K562 (cell line): ENCODE measurements around the gene AXIN2. TPM values are rescaled to one million over a fixed set of nuclear protein-coding genes. Genes with fewer than 3 reads are reported as not detected.

ENCODE experiments used
- ATAC-seq: fragments of 200-7000 bp; cut with Tn5 transposase; 3 replicates; pipeline ENCODE4 v1.9.1; 2020; ENCODE audit warnings: moderate library complexity
- BruUV-seq: library from RNA; stranded (reverse); fragments of 400-500 nt; replicated peaks from 2 replicates; lab custom pipeline; 2021; lab: Mats Ljungman, UMichigan
- CTCF ChIA-PET: fragments of 300-600 bp; formaldehyde crosslinking; extraction: SDS; loops from one replicate; lab custom pipeline; 2021; ENCODE audit warnings: low intra/inter-chr PET ratio; lab: Yijun Ruan, JAX
- POLR2A ChIA-PET: fragments of 300-600, 350-650 bp; sonication (Branson Sonifier 250); formaldehyde crosslinking; extraction: SDS; loops from one replicate; lab custom pipeline; 2021; ENCODE audit warnings: antibody characterized with exemption, inconsistent platforms; lab: Yijun Ruan, JAX
- DNase-seq, 4 experiments: peaks; one replicate each; pipeline versions ENCODE4 v3.0.0 to v3.0.0-alpha.2; 2011 to 2018; ENCODE audit warnings: low spot score in 3 of 4, mixed read lengths in 3 of 4; ENCODE audit errors: extremely low read depth in 1 of 4
- FAIRE-seq: peaks from 2 replicates; lab custom pipeline; 2011; peaks lifted over from hg19 to GRCh38; lab: Jason Lieb, UNC
- H2AFZ ChIP-seq: 2 replicates; pipeline ENCODE4 v1.6.0; 2011; ENCODE audit warnings: low read depth, low read length, control low read depth, inconsistent platforms
- H3K27ac ChIP-seq: fragments of 200-600 bp; 3 replicates; pipeline ENCODE4 v1.8.0; 2011; ENCODE audit warnings: low read depth, mild to moderate bottlenecking, control low read depth, inconsistent platforms, low read length, moderate library complexity, mixed read lengths; ENCODE audit errors: extremely low read depth
- H3K27me3 ChIP-seq, 2 experiments: fragments of 300-600 bp in 1 of 2; 2 replicates in 1 of 2; 3 replicates in 1 of 2; pipeline versions ENCODE4 v1.6.0 to v1.8.0; 2011; ENCODE audit warnings: inconsistent platforms in 2 of 2, low read length in 2 of 2, mild to moderate bottlenecking in 1 of 2, mixed read lengths in 1 of 2, moderate library complexity in 1 of 2; ENCODE audit not compliant: control insufficient read depth in 2 of 2, insufficient read depth in 2 of 2
- H3K36me3 ChIP-seq: fragments of 300-600 bp; 3 replicates; pipeline ENCODE4 v1.8.0; 2011; ENCODE audit warnings: mild to moderate bottlenecking, low read length, inconsistent platforms; ENCODE audit not compliant: control insufficient read depth, insufficient read depth
- H3K4me1 ChIP-seq, 2 experiments: fragments of 200-600 bp in 1 of 2; replicated peaks in 1 of 2; 2 replicates in 1 of 2; 3 replicates in 1 of 2; pipeline versions ENCODE4 v1.5.1 to v1.8.0; 2011; ENCODE audit warnings: inconsistent platforms in 2 of 2, low read length in 2 of 2, mild to moderate bottlenecking in 1 of 2, mixed read lengths in 1 of 2, moderate library complexity in 1 of 2; ENCODE audit not compliant: control insufficient read depth in 2 of 2, insufficient read depth in 2 of 2
- H3K4me2 ChIP-seq: 2 replicates; pipeline ENCODE4 v1.6.1; 2011; ENCODE audit warnings: low read length, control low read depth, inconsistent platforms, mixed read lengths; ENCODE audit not compliant: insufficient read depth
- H3K4me3 ChIP-seq: fragments of 200-600 bp; sonication (generic), shearing (Covaris generic); 2 replicates; pipeline ENCODE4 v1.5.1; 2016; ENCODE audit warnings: control low read depth, inconsistent platforms
- H3K79me2 ChIP-seq: fragments of 200-600 bp; 3 replicates; pipeline ENCODE4 v1.8.0; 2011; ENCODE audit warnings: low read length, inconsistent platforms; ENCODE audit not compliant: control insufficient read depth, insufficient read depth
- H3K9ac ChIP-seq, 2 experiments: 2 replicates each; pipeline versions ENCODE4 v1.6.0 to v1.6.1; 2011; ENCODE audit warnings: low read depth in 2 of 2, low read length in 2 of 2, control low read depth in 1 of 2, inconsistent platforms in 1 of 2, mild to moderate bottlenecking in 1 of 2, mixed read lengths in 1 of 2; ENCODE audit not compliant: insufficient read depth in 1 of 2
- H3K9me1 ChIP-seq: one replicate; pipeline ENCODE4 v1.6.0; 2011; ENCODE audit warnings: inconsistent platforms, mild to moderate bottlenecking, low read length, moderate library complexity; ENCODE audit not compliant: control insufficient read depth, insufficient read depth
- H3K9me3 ChIP-seq: replicated peaks from 2 replicates; pipeline ENCODE4 v1.5.1; 2011; ENCODE audit warnings: low read depth, low read length, inconsistent platforms; ENCODE audit not compliant: control insufficient read depth, insufficient read depth
- H4K20me1 ChIP-seq: replicated peaks from 2 replicates; pipeline ENCODE4 v1.6.1; 2011; ENCODE audit warnings: low read length, inconsistent platforms, mixed read lengths; ENCODE audit not compliant: control insufficient read depth, insufficient read depth
- BRF1 ChIP-seq: IDR thresholded peaks from 3 replicates; pipeline ENCODE4 v1.6.1; 2011; ENCODE audit warnings: borderline replicate concordance, mild to moderate bottlenecking; ENCODE audit not compliant: insufficient read length; ENCODE audit errors: extremely low read depth
- HOXB6 ChIP-seq: fragments of 250-450 bp; sonication (Bioruptor Pico); IDR thresholded peaks from 2 replicates; pipeline ENCODE4 v1.5.1; 2022; ENCODE audit warnings: mild to moderate bottlenecking, borderline replicate concordance
- ZFP30 ChIP-seq: fragments of 250-450 bp; sonication (Bioruptor Pico); IDR thresholded peaks from 2 replicates; pipeline ENCODE4 v1.8.0; 2022; ENCODE audit warnings: moderate library complexity, mild to moderate bottlenecking, inconsistent platforms, borderline replicate concordance
- ZNF121 ChIP-seq: sonication (generic); formaldehyde crosslinking; conservative IDR thresholded peaks from 2 replicates; pipeline ENCODE4 v1.8.0; 2022; ENCODE audit warnings: missing genetic modification reagents
- WGBS: fragments of 100-300 bp; shearing (Covaris generic); methylation state at CpG from one replicate; pipeline ENCODE4 v1.1.6; 2016; ENCODE audit warnings: low coverage, mixed read lengths; ENCODE audit not compliant: insufficient coverage; ENCODE audit errors: missing lambda C conversion rate; 5-methylcytosine and 5-hydroxymethylcytosine counted together
- in situ Hi-C: fragments of 300-500 bp; cut with MboI; formaldehyde crosslinking; loops from 4 replicates; pipeline ENCODE4 v1.15.0; 2018; ENCODE audit warnings: inconsistent platforms, mixed read lengths
- intact Hi-C: fragments of 100-400 bp; cut with micrococcal nuclease; formaldehyde crosslinking; loops from 2 replicates; pipeline ENCODE4 v1.14.2; 2022
- polyA plus RNA-seq, 8 experiments: library from polyadenylated mRNA; depleted of rRNA in 4 of 8; stranded (reverse) in 5 of 8; unstranded in 3 of 8; fragments of >200 nt; fragmentation: Nextera tagmentation in 2 of 8; fragmentation: Illumina TruSeq in 1 of 8; extraction: Ambion mirVana in 2 of 8; extraction: Trizol in 1 of 8; gene quantifications; 2 replicates each; pipeline versions ENCODE4 v1.2.1 to v1.2.3, GENCODE V29; 2011 to 2014; ENCODE audit warnings: inconsistent platforms in 1 of 8, missing spikeins in 1 of 8
- total RNA-seq, 7 experiments: library from RNA; depleted of rRNA in 6 of 7; stranded (reverse); fragments of >200 nt in 6 of 7; fragmentation: Illumina TruSeq in 2 of 7; extraction: Trizol in 2 of 7; gene quantifications; 2 replicates each; pipeline versions ENCODE4 v1.2.1 to v1.2.3, GENCODE V29; 2011 to 2021; ENCODE audit warnings: low replicate concordance in 1 of 7
- TF ChIP-seq, protein P1 (sequence below): fragments of 250-450 bp; sonication (Bioruptor Pico); IDR thresholded peaks from 2 replicates; pipeline ENCODE4 v1.5.0; 2021

Gene AXIN2
- total and polyA plus RNA-seq, 9 of the 15 experiments (the other 6 are each of a cell fraction or from before 2014, with no cell fraction given): 0.21 to 3.3 (median 1.2) TPM

DNA sequence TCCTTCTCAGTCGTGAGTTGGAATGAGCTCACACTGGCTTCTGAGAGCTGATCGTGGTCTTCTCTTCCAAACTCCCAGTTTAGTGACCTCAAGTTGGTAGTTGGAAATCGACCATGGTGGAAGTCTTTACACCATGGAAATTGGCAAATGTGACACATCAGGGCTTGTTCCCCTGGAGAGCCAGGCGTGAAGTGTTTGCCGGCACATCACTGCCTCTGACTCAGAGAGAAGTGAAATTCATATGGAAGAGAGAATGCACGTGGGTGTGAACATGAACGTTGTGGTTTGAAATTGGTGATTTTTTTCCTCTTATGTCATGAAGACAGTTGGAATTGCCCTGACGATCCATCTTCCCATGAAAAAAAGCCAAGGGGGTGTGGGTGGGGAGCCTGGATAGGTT lies 47.4 kb downstream of the AXIN2 start:
- H3K9me1 ChIP-seq: no peaks in the 10 kb centered on the region
- no peak overlapping the region for H2AFZ ChIP-seq
- no peak overlapping the region for H3K4me2 ChIP-seq
- H4K20me1 ChIP-seq: no peaks in the 10 kb centered on the region
- no peak overlapping the region for H3K9ac ChIP-seq
- ChIA-PET CTCF (no interaction called here), POLR2A (interaction anchor here (0.8 to 0.9 kb wide), 2 partner anchors 13 to 22 kb away, joined by 3 read pairs; no protein-coding TSS in a partner anchor)
- no peaks in the 10 kb centered on the region for H3K9me3 ChIP-seq
- H3K79me2 ChIP-seq: no peaks in the 10 kb centered on the region
- no peaks in the 10 kb centered on the region for H3K36me3 ChIP-seq
- no peak for DNase-seq
- H3K4me1 ChIP-seq: no peaks in the 10 kb centered on the region
- peaks cover 0 to 19% of the 10 kb centered on the region in 2 experiments; a peak in 2 of 5 replicates for H3K27me3 ChIP-seq
- intact Hi-C loops: no loop called here
- H3K27ac ChIP-seq: no peak overlapping the region
- no TSS peak for BruUV-seq
- no peak for ATAC-seq
- FAIRE-seq: no peak
- in situ Hi-C loops: no loop called here
- H3K4me3 ChIP-seq: no peak overlapping the region
- TF ChIP-seq, protein P1, sequence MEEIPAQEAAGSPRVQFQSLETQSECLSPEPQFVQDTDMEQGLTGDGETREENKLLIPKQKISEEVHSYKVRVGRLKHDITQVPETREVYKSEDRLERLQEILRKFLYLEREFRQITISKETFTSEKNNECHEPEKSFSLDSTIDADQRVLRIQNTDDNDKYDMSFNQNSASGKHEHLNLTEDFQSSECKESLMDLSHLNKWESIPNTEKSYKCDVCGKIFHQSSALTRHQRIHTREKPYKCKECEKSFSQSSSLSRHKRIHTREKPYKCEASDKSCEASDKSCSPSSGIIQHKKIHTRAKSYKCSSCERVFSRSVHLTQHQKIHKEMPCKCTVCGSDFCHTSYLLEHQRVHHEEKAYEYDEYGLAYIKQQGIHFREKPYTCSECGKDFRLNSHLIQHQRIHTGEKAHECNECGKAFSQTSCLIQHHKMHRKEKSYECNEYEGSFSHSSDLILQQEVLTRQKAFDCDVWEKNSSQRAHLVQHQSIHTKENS: no peak
- TF ChIP-seq ZFP30 (CRISPR knock-in tag) (no peak), ZNF121 (CRISPR knock-in tag) (no peak), HOXB6 (CRISPR knock-in tag) (no peak), BRF1 (no peak)
- 1% methylated on average over 8 of the region's 8 CpGs for WGBS
